Placental pericyte (primary cell): ENCODE data around the gene TPSG1. TPM values are rescaled to one million over a fixed set of nuclear protein-coding genes. Genes with fewer than 3 reads are reported as not detected.

Source experiments
- total RNA-seq: library from RNA; depleted of rRNA; stranded (reverse); fragments of >200 nt; gene quantifications from 2 replicates; pipeline ENCODE4 v1.2.3, GENCODE V29; 2012

Gene TPSG1
- not detected in 2 replicates for total RNA-seq

DNA sequence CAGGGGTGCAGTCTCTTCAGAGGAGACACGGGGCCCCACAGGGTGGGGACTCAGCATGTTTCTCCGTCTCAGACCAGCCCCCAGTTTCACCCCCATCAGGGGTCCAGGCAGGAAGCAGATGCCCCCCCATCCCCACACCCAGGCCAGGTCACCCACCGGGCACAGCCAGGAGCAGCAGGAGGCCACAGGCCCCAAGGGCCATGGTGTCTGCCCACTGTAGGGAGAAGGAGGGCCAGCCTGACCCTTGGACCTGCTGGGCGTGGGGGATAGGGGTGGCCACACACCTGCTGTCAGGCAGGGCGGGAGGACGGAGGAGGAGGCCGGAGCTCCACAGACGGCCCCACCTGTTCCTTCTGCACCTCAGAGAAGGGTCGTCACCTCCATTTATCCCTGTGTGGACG lies at the start of gene TPSG1:
TPSG1 (minus strand) TSS at position 218 of the 401 bp plus-strand sequence; CDS start at position 202, 16 bp downstream.

GRCh38 chr16:1255276-1256122 lies 30.4 kb upstream of the TPSG1 start, which contains the start of gene TPSD1:
TSS of gene TPSD1 (plus strand) at chr16:1256069. CDS start at chr16:1256281, 212 bp downstream.

GRCh38 chr16:1240436-1240835 lies 15.4 kb upstream of the TPSG1 start, which contains the start of gene TPSAB1:
TSS of gene TPSAB1 (plus strand) at chr16:1240705. CDS start at chr16:1240939, 234 bp downstream.

DNA sequence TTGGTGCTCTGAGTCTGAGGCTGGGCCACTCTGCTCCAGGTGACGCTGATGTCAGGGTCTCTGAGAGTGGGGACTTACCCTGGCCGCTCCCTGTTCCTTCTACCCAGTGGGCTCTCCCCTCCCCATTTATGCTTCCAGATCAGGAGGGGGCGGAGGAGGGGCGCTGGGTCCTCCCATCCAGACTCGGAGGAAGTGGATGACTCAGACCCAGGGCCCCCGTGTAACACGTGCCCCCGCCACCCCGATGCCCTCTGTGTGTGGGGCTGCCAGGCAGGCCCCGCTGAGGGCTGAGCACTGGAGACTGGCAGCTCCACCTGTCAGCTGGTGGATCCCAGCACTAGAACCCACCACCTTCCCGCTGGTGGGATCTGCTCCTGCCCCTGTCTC lies 5.0 kb upstream of the TPSG1 start, which contains the start of gene TPSB2:
TPSB2 (minus strand) TSS at position 101 of the 387 bp plus-strand sequence. CDS start 233 bp downstream, outside the sequence.

Other genes starting within 250 kb of the TPSG1 start
- under 0.01 and 0.14 TPM in 2 replicates for gene SOX8, start 243.5 kb downstream of the TPSG1 start, total RNA-seq
- gene SSTR5, start 152.5 kb downstream of the TPSG1 start, total RNA-seq: not detected in 2 replicates
- not detected in 2 replicates for gene C1QTNF8, start 129.0 kb downstream of the TPSG1 start, total RNA-seq
- gene CACNA1H, start 72.2 kb downstream of the TPSG1 start, total RNA-seq: 0.66 and 2.4 TPM in 2 replicates
- not detected in 2 replicates for gene TPSB2, start 4.9 kb upstream of the TPSG1 start, total RNA-seq
- gene TPSAB1, start 15.4 kb upstream of the TPSG1 start, total RNA-seq: not detected in 2 replicates
- gene TPSD1, start 30.8 kb upstream of the TPSG1 start, total RNA-seq: not detected in 2 replicates
- gene UBE2I, start 84.4 kb upstream of the TPSG1 start, total RNA-seq: 63.9 and 86.0 TPM in 2 replicates
- 0.66 and 2.4 TPM in 2 replicates for gene BAIAP3, start 108.4 kb upstream of the TPSG1 start, total RNA-seq
- 43.1 and 73.6 TPM in 2 replicates for gene TSR3, start 126.6 kb upstream of the TPSG1 start, total RNA-seq
- gene GNPTG, start 126.7 kb upstream of the TPSG1 start, total RNA-seq: 30.6 and 67.2 TPM in 2 replicates
- gene UNKL, start 189.4 kb upstream of the TPSG1 start, total RNA-seq: 8.2 and 9.4 TPM in 2 replicates
- gene UQCC4, start 195.5 kb upstream of the TPSG1 start, total RNA-seq: 13.1 and 17.0 TPM in 2 replicates
- gene PERCC1, start 205.8 kb upstream of the TPSG1 start, total RNA-seq: not detected in 2 replicates
- 0.14 and 0.88 TPM in 2 replicates for gene CCDC154, start 219.3 kb upstream of the TPSG1 start, total RNA-seq
- 74.9 and 195 TPM in 2 replicates for gene CLCN7, start 249.8 kb upstream of the TPSG1 start, total RNA-seq